ENCODE data around the gene SDR42E2. TPM values are rescaled to one million over a fixed set of nuclear protein-coding genes. Genes with fewer than 3 reads are reported as not detected.

Gene SDR42E2
- polyA plus RNA-seq, 1 of the 3 experiments (the other 2 are of a cell fraction) = not detected

DNA sequence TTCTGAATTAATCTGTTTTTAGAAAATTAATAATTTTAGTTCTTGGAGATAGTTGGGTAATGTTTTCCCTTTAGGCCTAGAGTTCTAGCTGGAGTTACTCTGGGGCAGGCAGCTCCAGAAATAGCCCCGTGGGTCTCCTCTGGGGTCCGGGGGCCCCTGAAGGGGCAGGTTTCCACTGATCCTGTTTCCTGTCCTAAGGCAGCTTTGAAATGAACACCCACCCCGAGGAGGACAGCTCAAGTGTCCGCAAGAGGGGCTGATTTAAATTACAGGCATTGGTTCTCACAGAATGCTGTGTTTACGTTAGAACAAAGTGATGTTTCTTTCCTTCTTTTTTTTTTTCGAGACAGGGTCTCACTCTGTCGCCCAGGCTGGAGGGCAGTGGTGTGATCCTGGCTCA, 67.6 kb downstream of the SDR42E2 start:
- ChIA-PET CTCF (interaction anchor here (1.3 kb wide), 1 partner anchor 14 kb away, joined by 3 read pairs; no protein-coding TSS in a partner anchor), POLR2A (no interaction called here)
- Histone ChIP-seq H3K27me3 (ENCODE audit: insufficient read depth) (no peaks in the 10 kb centered on the region), H3K4me1 (ENCODE audit: control insufficient read depth in 1 of 2, insufficient read depth in 2 of 2, low read depth in 1 of 2, low read length in 1 of 2) (no peaks in the 10 kb centered on the region; a peak in 1 of 4 replicates), H3K9me3 (no peaks in the 10 kb centered on the region), H3F3A (replicated peaks; ENCODE audit: insufficient read depth) (peaks cover 3% of the 10 kb centered on the region), H3K27ac (ENCODE audit: low read depth in 2 of 2, low read length in 1 of 2) (no peak overlapping the region), H3K4me3 (ENCODE audit: low read depth in 2 of 2, low read length in 1 of 2) (no peak overlapping the region), H4K20me1 (ENCODE audit: insufficient read depth) (no peaks in the 10 kb centered on the region), H2AFZ (ENCODE audit: low read depth) (no peak overlapping the region), H3K4me2 (no peak overlapping the region), H3K36me3 (replicated peaks in 1 of 2; ENCODE audit: control insufficient read depth in 1 of 2, insufficient read depth in 2 of 2, low read length in 1 of 2) (peaks cover 0 to 16% of the 10 kb centered on the region in 2 experiments), H3K9me2 (no peaks in the 10 kb centered on the region), H3K79me2 (ENCODE audit: insufficient read depth) (no peaks in the 10 kb centered on the region; the same call in 1 of the 2 replicates), H3K9ac (no peak overlapping the region)
- WGBS (ENCODE audit: low lambda C conversion rate) = 79% methylated on average over 7 of the region's 7 CpGs
- DNase-seq = no peak
- TF ChIP-seq, protein P1, sequence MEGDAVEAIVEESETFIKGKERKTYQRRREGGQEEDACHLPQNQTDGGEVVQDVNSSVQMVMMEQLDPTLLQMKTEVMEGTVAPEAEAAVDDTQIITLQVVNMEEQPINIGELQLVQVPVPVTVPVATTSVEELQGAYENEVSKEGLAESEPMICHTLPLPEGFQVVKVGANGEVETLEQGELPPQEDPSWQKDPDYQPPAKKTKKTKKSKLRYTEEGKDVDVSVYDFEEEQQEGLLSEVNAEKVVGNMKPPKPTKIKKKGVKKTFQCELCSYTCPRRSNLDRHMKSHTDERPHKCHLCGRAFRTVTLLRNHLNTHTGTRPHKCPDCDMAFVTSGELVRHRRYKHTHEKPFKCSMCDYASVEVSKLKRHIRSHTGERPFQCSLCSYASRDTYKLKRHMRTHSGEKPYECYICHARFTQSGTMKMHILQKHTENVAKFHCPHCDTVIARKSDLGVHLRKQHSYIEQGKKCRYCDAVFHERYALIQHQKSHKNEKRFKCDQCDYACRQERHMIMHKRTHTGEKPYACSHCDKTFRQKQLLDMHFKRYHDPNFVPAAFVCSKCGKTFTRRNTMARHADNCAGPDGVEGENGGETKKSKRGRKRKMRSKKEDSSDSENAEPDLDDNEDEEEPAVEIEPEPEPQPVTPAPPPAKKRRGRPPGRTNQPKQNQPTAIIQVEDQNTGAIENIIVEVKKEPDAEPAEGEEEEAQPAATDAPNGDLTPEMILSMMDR (IDR thresholded peaks at IDR 0.05) = no peak
- TF ChIP-seq EP300 (IDR thresholded peaks at IDR 0.05; ENCODE audit: borderline replicate concordance in 1 of 2, low read depth in 1 of 2, low read length in 1 of 2) (no peak), GABPA (IDR thresholded peaks at IDR 0.05; ENCODE audit: low read depth) (no peak), MEF2A (IDR thresholded peaks at IDR 0.05; ENCODE audit: borderline replicate concordance, low read depth) (no peak), TAF1 (IDR thresholded peaks at IDR 0.05; ENCODE audit: borderline replicate concordance, low read depth, low read length) (no peak), FOSL2 (IDR thresholded peaks at IDR 0.05; ENCODE audit: borderline replicate concordance, low read depth) (no peak), TEAD4 (IDR thresholded peaks at IDR 0.05; ENCODE audit: borderline replicate concordance, insufficient read depth) (no peak), RXRA (IDR thresholded peaks at IDR 0.05; ENCODE audit: borderline replicate concordance, low read depth) (no peak), SIN3A (IDR thresholded peaks at IDR 0.05; ENCODE audit: borderline replicate concordance, low read depth, low read length) (no peak), POLR2AphosphoS5 (IDR thresholded peaks at IDR 0.05; ENCODE audit: low read depth, low read length) (no peak), GATA2 (CRISPR knock-in tag; IDR thresholded peaks at IDR 0.05) (no peak), NFIC (IDR thresholded peaks at IDR 0.05; ENCODE audit: borderline replicate concordance) (no peak), FOXJ3 (CRISPR knock-in tag; IDR thresholded peaks at IDR 0.05) (no peak), MXI1 (IDR thresholded peaks at IDR 0.05; ENCODE audit: low read depth, low read length) (no peak), NRF1 (IDR thresholded peaks at IDR 0.05; ENCODE audit: low read depth, low read length) (no peak), YY1 (IDR thresholded peaks at IDR 0.05; ENCODE audit: low read depth) (no peak)
- TF ChIP-seq, protein P2, sequence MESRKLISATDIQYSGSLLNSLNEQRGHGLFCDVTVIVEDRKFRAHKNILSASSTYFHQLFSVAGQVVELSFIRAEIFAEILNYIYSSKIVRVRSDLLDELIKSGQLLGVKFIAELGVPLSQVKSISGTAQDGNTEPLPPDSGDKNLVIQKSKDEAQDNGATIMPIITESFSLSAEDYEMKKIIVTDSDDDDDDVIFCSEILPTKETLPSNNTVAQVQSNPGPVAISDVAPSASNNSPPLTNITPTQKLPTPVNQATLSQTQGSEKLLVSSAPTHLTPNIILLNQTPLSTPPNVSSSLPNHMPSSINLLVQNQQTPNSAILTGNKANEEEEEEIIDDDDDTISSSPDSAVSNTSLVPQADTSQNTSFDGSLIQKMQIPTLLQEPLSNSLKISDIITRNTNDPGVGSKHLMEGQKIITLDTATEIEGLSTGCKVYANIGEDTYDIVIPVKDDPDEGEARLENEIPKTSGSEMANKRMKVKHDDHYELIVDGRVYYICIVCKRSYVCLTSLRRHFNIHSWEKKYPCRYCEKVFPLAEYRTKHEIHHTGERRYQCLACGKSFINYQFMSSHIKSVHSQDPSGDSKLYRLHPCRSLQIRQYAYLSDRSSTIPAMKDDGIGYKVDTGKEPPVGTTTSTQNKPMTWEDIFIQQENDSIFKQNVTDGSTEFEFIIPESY (IDR thresholded peaks at IDR 0.05; ENCODE audit: borderline replicate concordance, low read depth) = no peak
- TF ChIP-seq, protein P3, sequence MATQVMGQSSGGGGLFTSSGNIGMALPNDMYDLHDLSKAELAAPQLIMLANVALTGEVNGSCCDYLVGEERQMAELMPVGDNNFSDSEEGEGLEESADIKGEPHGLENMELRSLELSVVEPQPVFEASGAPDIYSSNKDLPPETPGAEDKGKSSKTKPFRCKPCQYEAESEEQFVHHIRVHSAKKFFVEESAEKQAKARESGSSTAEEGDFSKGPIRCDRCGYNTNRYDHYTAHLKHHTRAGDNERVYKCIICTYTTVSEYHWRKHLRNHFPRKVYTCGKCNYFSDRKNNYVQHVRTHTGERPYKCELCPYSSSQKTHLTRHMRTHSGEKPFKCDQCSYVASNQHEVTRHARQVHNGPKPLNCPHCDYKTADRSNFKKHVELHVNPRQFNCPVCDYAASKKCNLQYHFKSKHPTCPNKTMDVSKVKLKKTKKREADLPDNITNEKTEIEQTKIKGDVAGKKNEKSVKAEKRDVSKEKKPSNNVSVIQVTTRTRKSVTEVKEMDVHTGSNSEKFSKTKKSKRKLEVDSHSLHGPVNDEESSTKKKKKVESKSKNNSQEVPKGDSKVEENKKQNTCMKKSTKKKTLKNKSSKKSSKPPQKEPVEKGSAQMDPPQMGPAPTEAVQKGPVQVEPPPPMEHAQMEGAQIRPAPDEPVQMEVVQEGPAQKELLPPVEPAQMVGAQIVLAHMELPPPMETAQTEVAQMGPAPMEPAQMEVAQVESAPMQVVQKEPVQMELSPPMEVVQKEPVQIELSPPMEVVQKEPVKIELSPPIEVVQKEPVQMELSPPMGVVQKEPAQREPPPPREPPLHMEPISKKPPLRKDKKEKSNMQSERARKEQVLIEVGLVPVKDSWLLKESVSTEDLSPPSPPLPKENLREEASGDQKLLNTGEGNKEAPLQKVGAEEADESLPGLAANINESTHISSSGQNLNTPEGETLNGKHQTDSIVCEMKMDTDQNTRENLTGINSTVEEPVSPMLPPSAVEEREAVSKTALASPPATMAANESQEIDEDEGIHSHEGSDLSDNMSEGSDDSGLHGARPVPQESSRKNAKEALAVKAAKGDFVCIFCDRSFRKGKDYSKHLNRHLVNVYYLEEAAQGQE (IDR thresholded peaks at IDR 0.05; ENCODE audit: low read depth, low read length) = no peak
- TF ChIP-seq, protein P4, sequence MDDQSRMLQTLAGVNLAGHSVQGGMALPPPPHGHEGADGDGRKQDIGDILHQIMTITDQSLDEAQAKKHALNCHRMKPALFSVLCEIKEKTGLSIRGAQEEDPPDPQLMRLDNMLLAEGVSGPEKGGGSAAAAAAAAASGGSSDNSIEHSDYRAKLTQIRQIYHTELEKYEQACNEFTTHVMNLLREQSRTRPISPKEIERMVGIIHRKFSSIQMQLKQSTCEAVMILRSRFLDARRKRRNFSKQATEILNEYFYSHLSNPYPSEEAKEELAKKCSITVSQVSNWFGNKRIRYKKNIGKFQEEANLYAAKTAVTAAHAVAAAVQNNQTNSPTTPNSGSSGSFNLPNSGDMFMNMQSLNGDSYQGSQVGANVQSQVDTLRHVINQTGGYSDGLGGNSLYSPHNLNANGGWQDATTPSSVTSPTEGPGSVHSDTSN (IDR thresholded peaks at IDR 0.05) = no peak
- TF ChIP-seq, protein P5, sequence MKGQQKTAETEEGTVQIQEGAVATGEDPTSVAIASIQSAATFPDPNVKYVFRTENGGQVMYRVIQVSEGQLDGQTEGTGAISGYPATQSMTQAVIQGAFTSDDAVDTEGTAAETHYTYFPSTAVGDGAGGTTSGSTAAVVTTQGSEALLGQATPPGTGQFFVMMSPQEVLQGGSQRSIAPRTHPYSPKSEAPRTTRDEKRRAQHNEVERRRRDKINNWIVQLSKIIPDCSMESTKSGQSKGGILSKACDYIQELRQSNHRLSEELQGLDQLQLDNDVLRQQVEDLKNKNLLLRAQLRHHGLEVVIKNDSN (IDR thresholded peaks at IDR 0.05; ENCODE audit: borderline replicate concordance, low read depth) = no peak

Data from SK-N-SH (cell line).